Measurements from ENCODE around the gene NRG4.

DNA sequence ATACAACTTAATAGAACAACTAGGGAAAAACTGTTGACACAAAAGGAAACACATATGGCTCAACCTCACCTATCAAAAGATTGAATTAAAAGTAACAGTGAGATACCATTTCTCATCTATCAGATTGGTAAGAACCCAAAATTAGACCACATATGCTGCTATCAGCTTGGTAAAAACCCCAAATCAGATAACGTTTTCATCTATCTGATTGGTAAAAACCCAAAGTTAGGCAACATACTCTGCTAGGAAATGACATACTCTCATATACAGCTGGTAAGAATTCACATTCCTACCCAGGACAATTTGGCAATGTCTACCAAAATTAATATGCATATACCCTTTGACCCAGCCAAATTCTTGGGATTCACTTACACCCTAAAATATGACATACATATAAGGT is 26.3 kb downstream of the NRG4 start:
- TF ChIP-seq CTCF (conservative IDR thresholded peaks at IDR 0.05; ENCODE audit: low read length) (no peak), EZH2phosphoT487 (IDR thresholded peaks at IDR 0.05; ENCODE audit: borderline replicate concordance) (no peak)
